Common myeloid progenitor, CD34-positive (primary cell): Measurements from ENCODE around the gene PTH2.
"Not testable (repeated sequence)": the region's sequence is repeated elsewhere in the genome, so short reads cannot be mapped to it uniquely, and the experiment has no call there.

Source experiments
- CTCF ChIA-PET: fragments of 350-600 bp; sonication (Branson Sonifier 250); formaldehyde crosslinking; loops from one replicate; lab custom pipeline; 2021; ENCODE audit warnings: antibody characterized with exemption; lab: Charles Lee
- POLR2A ChIA-PET: fragments of 350-600 bp; sonication (Branson Sonifier 250); formaldehyde crosslinking; loops from one replicate; lab custom pipeline; 2021; ENCODE audit warnings: antibody characterized with exemption; lab: Charles Lee
- DNase-seq, 3 donors: peaks; one replicate each; pipeline versions ENCODE4 v3.0.0 to v3.0.0-alpha.2; 2013
- H3K27ac ChIP-seq, 2 experiments: 1 replicate in 1 of 2; 2 replicates in 1 of 2; pipeline ENCODE4 v1.7.0; 2013; ENCODE audit warnings: inconsistent platforms in 2 of 2, low read length in 2 of 2, mild to moderate bottlenecking in 2 of 2, low read depth in 1 of 2, moderate library complexity in 1 of 2; ENCODE audit not compliant: severe bottlenecking in 2 of 2, insufficient read depth in 1 of 2, poor library complexity in 1 of 2
- H3K27me3 ChIP-seq, 5 experiments: replicated peaks in 2 of 5; 1 replicate in 3 of 5; 2 replicates in 2 of 5; pipeline versions ENCODE4 v1.6.1 to v1.7.0; 2013; ENCODE audit warnings: low read length in 4 of 5, mild to moderate bottlenecking in 2 of 5, moderate library complexity in 2 of 5, inconsistent platforms in 1 of 5; ENCODE audit not compliant: insufficient read depth in 5 of 5, control insufficient read depth in 4 of 5
- H3K36me3 ChIP-seq, 4 experiments: 1 replicate in 2 of 4; 2 replicates in 2 of 4; pipeline versions ENCODE4 v1.6.1 to v1.7.0; 2013; ENCODE audit warnings: low read length in 3 of 4, control low read depth in 1 of 4, mild to moderate bottlenecking in 1 of 4; ENCODE audit not compliant: control insufficient read depth in 4 of 4, insufficient read depth in 4 of 4
- H3K4me1 ChIP-seq, 4 experiments: 1 replicate in 3 of 4; 2 replicates in 1 of 4; pipeline versions ENCODE4 v1.6.1 to v1.7.1; 2013; ENCODE audit warnings: low read length in 3 of 4, mild to moderate bottlenecking in 3 of 4, control low read depth in 1 of 4, inconsistent platforms in 1 of 4, moderate library complexity in 1 of 4; ENCODE audit not compliant: control insufficient read depth in 4 of 4, insufficient read depth in 4 of 4; ENCODE audit errors: control extremely low read depth in 1 of 4
- H3K4me3 ChIP-seq, 7 experiments: 1 replicate in 4 of 7; 2 replicates in 3 of 7; pipeline versions ENCODE4 v1.5.1 to v1.7.0; 2013; ENCODE audit warnings: mild to moderate bottlenecking in 7 of 7, low read length in 6 of 7, moderate library complexity in 6 of 7, inconsistent platforms in 2 of 7, low read depth in 2 of 7, control low read depth in 1 of 7; ENCODE audit not compliant: insufficient read depth in 4 of 7, control insufficient read depth in 1 of 7; ENCODE audit errors: extremely low read depth in 1 of 7
- H3K9me3 ChIP-seq, 5 experiments: 1 replicate in 4 of 5; 2 replicates in 1 of 5; pipeline versions ENCODE4 v1.6.1 to v1.7.1; 2013; ENCODE audit warnings: low read length in 4 of 5, mild to moderate bottlenecking in 2 of 5, inconsistent platforms in 1 of 5, low read depth in 1 of 5, moderate library complexity in 1 of 5; ENCODE audit not compliant: control insufficient read depth in 4 of 5, insufficient read depth in 2 of 5; ENCODE audit errors: control extremely low read depth in 1 of 5
- WGBS: methylation state at CpG from one replicate; pipeline ENCODE4 v1.1.5; 2013; ENCODE audit not compliant: insufficient coverage; 5-methylcytosine and 5-hydroxymethylcytosine counted together

PTH2 gene

DNA sequence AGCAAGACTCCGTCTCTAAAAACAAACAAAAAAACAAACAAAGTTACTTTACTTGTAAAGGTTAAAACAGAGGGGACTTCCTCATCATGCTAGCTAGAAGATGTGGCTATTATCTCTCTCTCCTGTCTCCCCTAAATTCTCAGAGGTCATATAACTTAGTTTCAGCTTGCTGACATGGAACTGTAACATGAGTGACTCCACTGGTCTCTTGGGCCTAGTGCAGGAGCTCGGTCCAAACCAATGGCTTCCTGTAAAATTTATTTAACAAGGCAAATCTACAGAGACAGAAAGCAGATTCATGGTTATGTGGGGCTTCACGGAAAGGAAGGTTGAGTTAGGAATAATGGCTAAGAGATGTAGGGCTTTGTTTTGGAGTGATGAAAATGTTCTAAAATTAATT is 44.7 kb downstream of the PTH2 start:
- Histone ChIP-seq H3K9me3 (peaks cover 0 to 10% (median 0%) of the 10 kb centered on the region in 5 experiments), H3K36me3 (no peaks in the 10 kb centered on the region), H3K27me3 (peaks cover 0 to 4% (median 0%) of the 10 kb centered on the region in 5 experiments), H3K4me3 (no peak overlapping the region), H3K4me1 (no peaks in the 10 kb centered on the region), H3K27ac (no peak overlapping the region)
- POLR2A ChIA-PET, result no interaction called here
- CTCF ChIA-PET, result interaction anchor here (0.6 kb wide), 1 partner anchor 87 kb away, joined by 3 read pairs; no protein-coding TSS in a partner anchor
- WGBS, result 100% methylated on average over 1 of the region's 3 CpGs
- DNase-seq, result no peak

GRCh38 chr19:49374665-49375434 is 48.4 kb downstream of the PTH2 start:
- H3K4me1 ChIP-seq, result no peaks in the 10 kb centered on the region
- DNase-seq, result no peak
- no peaks in the 10 kb centered on the region for H3K36me3 ChIP-seq
- ChIA-PET POLR2A (interaction anchor here (0.5 kb wide), 1 partner anchor 490 kb away, joined by 3 read pairs; no protein-coding TSS in a partner anchor), CTCF (no interaction called here)
- no peak overlapping the region for H3K27ac ChIP-seq
- 98% methylated on average over 9 of the region's 16 CpGs for WGBS
- no peak overlapping the region for H3K4me3 ChIP-seq
- peaks cover 2 to 7% (median 3%) of the 10 kb centered on the region in 5 experiments for H3K9me3 ChIP-seq
- peaks cover 0 to 4% (median 0%) of the 10 kb centered on the region in 5 experiments for H3K27me3 ChIP-seq

DNA sequence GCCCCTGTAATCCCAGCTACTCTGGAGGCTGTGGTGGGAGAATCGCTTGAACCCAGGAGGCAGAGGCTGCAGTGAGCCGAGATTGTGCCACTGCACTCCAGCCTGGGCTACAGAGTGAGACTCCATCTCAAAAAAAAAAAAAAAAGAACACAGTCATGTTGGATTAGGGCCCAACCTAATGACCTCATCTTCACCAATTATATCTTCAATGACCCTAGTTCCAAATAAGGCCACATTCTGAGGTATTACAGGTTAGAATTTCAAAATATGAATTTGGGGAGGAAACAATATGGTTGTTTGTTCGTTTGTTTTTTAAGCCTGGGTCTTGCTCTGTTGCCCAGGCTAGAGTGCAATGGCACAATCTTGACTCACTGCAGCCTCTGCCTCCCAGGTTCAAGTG is 50.1 kb downstream of the PTH2 start:
- POLR2A ChIA-PET, H3K27ac ChIP-seq, H3K27me3 ChIP-seq, H3K4me1 ChIP-seq, H3K36me3 ChIP-seq, H3K4me3 ChIP-seq, DNase-seq: not testable (repeated sequence)
- CTCF ChIA-PET, result interaction anchor here (1.0 kb wide), 1 partner anchor 23 kb away, joined by 3 read pairs; no protein-coding TSS in a partner anchor
- H3K9me3 ChIP-seq, result peaks cover 2 to 18% (median 12%) of the 10 kb centered on the region in 5 experiments
- 100% methylated on average over 2 of the region's 3 CpGs for WGBS
